GM12878 (cell line): ENCODE measurements around the gene CROT. TPM values are rescaled to one million over a fixed set of nuclear protein-coding genes. Genes with fewer than 3 reads are reported as not detected.

Experiments
- ATF7 ChIP-seq: fragments of 450-650 bp; IDR thresholded peaks from 2 replicates; pipeline ENCODE4 v1.6.1; 2016; ENCODE audit warnings: low read depth, mild to moderate bottlenecking
- BACH1 ChIP-seq: fragments of 450-650 bp; IDR thresholded peaks from 2 replicates; pipeline ENCODE4 v1.6.1; 2017; ENCODE audit warnings: mild to moderate bottlenecking, borderline replicate concordance
- CBX3 ChIP-seq: fragments of 200-600 bp; sonication (generic); IDR thresholded peaks from 2 replicates; pipeline ENCODE4 v1.6.1; 2016; ENCODE audit warnings: low read depth, borderline replicate concordance
- CREB1 ChIP-seq: IDR thresholded peaks from 2 replicates; pipeline ENCODE4 v1.6.1; 2012; ENCODE audit warnings: low read depth, mild to moderate bottlenecking, inconsistent platforms
- CREM ChIP-seq: IDR thresholded peaks from 2 replicates; pipeline ENCODE4 v1.6.1; 2014; ENCODE audit warnings: antibody characterized with exemption, low read depth
- EED ChIP-seq: sonication (generic); IDR thresholded peaks from 2 replicates; pipeline ENCODE4 v1.6.1; 2016; ENCODE audit warnings: antibody characterized with exemption, low read depth
- HCFC1 ChIP-seq: fragments of 150-350 bp; IDR thresholded peaks from 2 replicates; pipeline ENCODE4 v1.6.1; 2014; ENCODE audit warnings: low read length
- IKZF1 ChIP-seq: fragments of 450-650 bp; conservative IDR thresholded peaks from 2 replicates; pipeline ENCODE4 v1.6.1; 2017; ENCODE audit warnings: antibody characterized with exemption, mild to moderate bottlenecking
- KAT2A ChIP-seq: conservative IDR thresholded peaks from 2 replicates; pipeline ENCODE4 v1.6.1; 2011; ENCODE audit warnings: low read depth, low read length; ENCODE audit not compliant: control insufficient read depth
- LARP7 ChIP-seq: fragments of 450-650 bp; IDR thresholded peaks from 2 replicates; pipeline ENCODE4 v1.6.1; 2017; ENCODE audit warnings: mild to moderate bottlenecking
- MEF2B ChIP-seq: fragments of 450-650 bp; IDR thresholded peaks from 2 replicates; pipeline ENCODE4 v1.6.1; 2018; ENCODE audit warnings: mild to moderate bottlenecking, moderate library complexity; ENCODE audit not compliant: partially characterized antibody, poor library complexity, severe bottlenecking
- NFYB ChIP-seq: IDR thresholded peaks from 2 replicates; pipeline ENCODE4 v1.6.1; 2011; ENCODE audit warnings: low read depth, mild to moderate bottlenecking, low read length, improper control_type of control experiment, moderate library complexity; ENCODE audit not compliant: insufficient read depth
- NR2C1 ChIP-seq: fragments of 450-650 bp; IDR thresholded peaks from 2 replicates; pipeline ENCODE4 v1.6.1; 2017; ENCODE audit warnings: antibody characterized with exemption, mild to moderate bottlenecking, moderate library complexity
- NR2F1 ChIP-seq: fragments of 450-650 bp; conservative IDR thresholded peaks from 2 replicates; pipeline ENCODE4 v1.6.1; 2017; ENCODE audit warnings: mild to moderate bottlenecking
- PBX3 ChIP-seq: IDR thresholded peaks from 2 replicates; pipeline ENCODE4 v1.6.1; 2011; ENCODE audit warnings: mild to moderate bottlenecking, low read depth, low read length, moderate library complexity; ENCODE audit not compliant: insufficient replicate concordance
- RFX5 ChIP-seq: IDR thresholded peaks from 2 replicates; pipeline ENCODE4 v1.6.1; 2011; ENCODE audit warnings: low read depth, low read length, improper control_type of control experiment
- SUZ12 ChIP-seq: fragments of 200-600 bp; sonication (generic); IDR thresholded peaks from one replicate; pipeline ENCODE4 v1.6.1; 2018; ENCODE audit warnings: antibody characterized with exemption, mild to moderate bottlenecking; ENCODE audit not compliant: unreplicated experiment
- ZNF207 ChIP-seq: fragments of 450-650 bp; IDR thresholded peaks from 2 replicates; pipeline ENCODE4 v1.6.1; 2014; ENCODE audit warnings: antibody characterized with exemption, mild to moderate bottlenecking, borderline replicate concordance
- polyA plus RNA-seq, 11 experiments: library from polyadenylated mRNA; depleted of rRNA in 4 of 11; unstranded in 6 of 11; stranded (reverse) in 5 of 11; fragments of >200 nt; fragmentation: Nextera tagmentation in 4 of 11; fragmentation: Illumina TruSeq in 1 of 11; extraction: Ambion mirVana in 4 of 11; extraction: Trizol in 1 of 11; gene quantifications; 1 replicate in 1 of 11; 2 replicates in 10 of 11; pipeline versions ENCODE4 v1.2.1 to v1.2.3, GENCODE V29; 2011 to 2016; ENCODE audit warnings: inconsistent platforms in 2 of 11, missing spikeins in 2 of 11, low read depth in 1 of 11
- total RNA-seq, 4 experiments: library from RNA; depleted of rRNA in 3 of 4; stranded (reverse); fragments of >200 nt in 3 of 4; fragmentation: Illumina TruSeq in 1 of 4; extraction: Trizol in 1 of 4; gene quantifications; 2 replicates each; pipeline versions ENCODE4 v1.2.1 to v1.2.3, GENCODE V29; 2013 to 2021
- TF ChIP-seq, protein P1 (sequence below): fragments of 450-650 bp; IDR thresholded peaks from 2 replicates; pipeline ENCODE4 v1.6.1; 2017; ENCODE audit warnings: low read depth, mild to moderate bottlenecking, moderate library complexity
- TF ChIP-seq, protein P2 (sequence below): fragments of 450-650 bp; IDR thresholded peaks from 2 replicates; pipeline ENCODE4 v1.6.1; 2014; ENCODE audit warnings: mild to moderate bottlenecking
- TF ChIP-seq, protein P3 (sequence below): fragments of 450-650 bp; IDR thresholded peaks from 2 replicates; pipeline ENCODE4 v1.6.1; 2017; ENCODE audit warnings: mild to moderate bottlenecking, moderate library complexity

The CROT gene
- total and polyA plus RNA-seq, 10 of the 15 experiments (the other 5 are each of a cell fraction or from before 2014, with no cell fraction given) = 5.5 to 15.9 (median 12.1) TPM

DNA sequence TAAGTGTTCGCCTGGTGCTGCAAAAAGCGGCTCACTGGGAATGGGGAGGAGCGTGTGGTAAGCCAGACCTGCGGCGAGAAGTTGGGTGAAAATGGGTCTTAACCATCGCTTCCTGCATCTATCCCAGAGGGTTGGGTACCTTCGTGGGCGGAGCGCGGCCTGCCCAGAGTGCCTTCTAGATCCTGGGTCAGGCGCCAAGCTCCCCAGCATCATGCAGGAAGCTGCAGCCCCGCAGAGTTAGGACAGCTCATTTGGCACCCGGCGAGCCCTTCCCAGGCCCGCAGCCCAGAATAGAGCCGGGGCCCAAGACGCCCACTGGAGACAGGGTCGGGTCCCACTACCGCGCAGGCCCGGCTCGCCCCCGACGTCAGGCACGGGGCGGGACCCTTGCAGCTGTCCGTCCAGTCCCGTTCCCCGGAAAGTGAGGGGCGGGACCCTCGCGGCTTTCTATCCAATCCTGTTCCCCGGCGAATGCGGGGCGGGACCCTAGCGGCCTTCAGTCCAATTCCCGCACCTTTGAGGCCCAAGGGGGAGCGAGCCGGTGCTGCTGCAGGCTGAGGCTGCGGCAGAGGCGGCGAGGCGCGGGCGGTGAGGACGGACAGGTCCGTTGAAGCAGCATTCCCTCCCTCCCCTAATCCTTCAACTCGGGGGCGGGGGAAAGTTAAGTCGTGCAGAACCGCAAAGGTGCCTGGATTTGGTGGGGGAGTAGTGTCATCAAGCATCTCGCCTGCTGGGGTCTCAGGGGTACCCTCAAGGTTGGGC lies at the start of gene CROT (continued):
- peak; percentile 36 for TF ChIP-seq MEF2B
- TF ChIP-seq, protein P1, sequence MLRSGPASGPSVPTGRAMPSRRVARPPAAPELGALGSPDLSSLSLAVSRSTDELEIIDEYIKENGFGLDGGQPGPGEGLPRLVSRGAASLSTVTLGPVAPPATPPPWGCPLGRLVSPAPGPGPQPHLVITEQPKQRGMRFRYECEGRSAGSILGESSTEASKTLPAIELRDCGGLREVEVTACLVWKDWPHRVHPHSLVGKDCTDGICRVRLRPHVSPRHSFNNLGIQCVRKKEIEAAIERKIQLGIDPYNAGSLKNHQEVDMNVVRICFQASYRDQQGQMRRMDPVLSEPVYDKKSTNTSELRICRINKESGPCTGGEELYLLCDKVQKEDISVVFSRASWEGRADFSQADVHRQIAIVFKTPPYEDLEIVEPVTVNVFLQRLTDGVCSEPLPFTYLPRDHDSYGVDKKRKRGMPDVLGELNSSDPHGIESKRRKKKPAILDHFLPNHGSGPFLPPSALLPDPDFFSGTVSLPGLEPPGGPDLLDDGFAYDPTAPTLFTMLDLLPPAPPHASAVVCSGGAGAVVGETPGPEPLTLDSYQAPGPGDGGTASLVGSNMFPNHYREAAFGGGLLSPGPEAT = peak; percentile 58; the same call in 1 of the 2 replicates
- no peak for TF ChIP-seq ZNF207
- TF ChIP-seq KAT2A = no peak
- peak; percentile 47; the same call in 1 of the 2 replicates for TF ChIP-seq RFX5
- TF ChIP-seq IKZF1 = peak; percentile 86
- peak; percentile 78; the same call in 1 of the 2 replicates for TF ChIP-seq CREB1
- TF ChIP-seq CBX3 = no peak
- TF ChIP-seq, protein P2, sequence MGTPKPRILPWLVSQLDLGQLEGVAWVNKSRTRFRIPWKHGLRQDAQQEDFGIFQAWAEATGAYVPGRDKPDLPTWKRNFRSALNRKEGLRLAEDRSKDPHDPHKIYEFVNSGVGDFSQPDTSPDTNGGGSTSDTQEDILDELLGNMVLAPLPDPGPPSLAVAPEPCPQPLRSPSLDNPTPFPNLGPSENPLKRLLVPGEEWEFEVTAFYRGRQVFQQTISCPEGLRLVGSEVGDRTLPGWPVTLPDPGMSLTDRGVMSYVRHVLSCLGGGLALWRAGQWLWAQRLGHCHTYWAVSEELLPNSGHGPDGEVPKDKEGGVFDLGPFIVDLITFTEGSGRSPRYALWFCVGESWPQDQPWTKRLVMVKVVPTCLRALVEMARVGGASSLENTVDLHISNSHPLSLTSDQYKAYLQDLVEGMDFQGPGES = peak; percentile 66
- peak; percentile 21; the same call in 1 of the 2 replicates for TF ChIP-seq NR2F1
- TF ChIP-seq CREM = peak; percentile 76; the same call in 1 of the 2 replicates
- TF ChIP-seq LARP7 = peak; percentile 40; the same call in 1 of the 2 replicates
- peak; percentile 67 for TF ChIP-seq EED
- TF ChIP-seq SUZ12 = no peak
- TF ChIP-seq, protein P3, sequence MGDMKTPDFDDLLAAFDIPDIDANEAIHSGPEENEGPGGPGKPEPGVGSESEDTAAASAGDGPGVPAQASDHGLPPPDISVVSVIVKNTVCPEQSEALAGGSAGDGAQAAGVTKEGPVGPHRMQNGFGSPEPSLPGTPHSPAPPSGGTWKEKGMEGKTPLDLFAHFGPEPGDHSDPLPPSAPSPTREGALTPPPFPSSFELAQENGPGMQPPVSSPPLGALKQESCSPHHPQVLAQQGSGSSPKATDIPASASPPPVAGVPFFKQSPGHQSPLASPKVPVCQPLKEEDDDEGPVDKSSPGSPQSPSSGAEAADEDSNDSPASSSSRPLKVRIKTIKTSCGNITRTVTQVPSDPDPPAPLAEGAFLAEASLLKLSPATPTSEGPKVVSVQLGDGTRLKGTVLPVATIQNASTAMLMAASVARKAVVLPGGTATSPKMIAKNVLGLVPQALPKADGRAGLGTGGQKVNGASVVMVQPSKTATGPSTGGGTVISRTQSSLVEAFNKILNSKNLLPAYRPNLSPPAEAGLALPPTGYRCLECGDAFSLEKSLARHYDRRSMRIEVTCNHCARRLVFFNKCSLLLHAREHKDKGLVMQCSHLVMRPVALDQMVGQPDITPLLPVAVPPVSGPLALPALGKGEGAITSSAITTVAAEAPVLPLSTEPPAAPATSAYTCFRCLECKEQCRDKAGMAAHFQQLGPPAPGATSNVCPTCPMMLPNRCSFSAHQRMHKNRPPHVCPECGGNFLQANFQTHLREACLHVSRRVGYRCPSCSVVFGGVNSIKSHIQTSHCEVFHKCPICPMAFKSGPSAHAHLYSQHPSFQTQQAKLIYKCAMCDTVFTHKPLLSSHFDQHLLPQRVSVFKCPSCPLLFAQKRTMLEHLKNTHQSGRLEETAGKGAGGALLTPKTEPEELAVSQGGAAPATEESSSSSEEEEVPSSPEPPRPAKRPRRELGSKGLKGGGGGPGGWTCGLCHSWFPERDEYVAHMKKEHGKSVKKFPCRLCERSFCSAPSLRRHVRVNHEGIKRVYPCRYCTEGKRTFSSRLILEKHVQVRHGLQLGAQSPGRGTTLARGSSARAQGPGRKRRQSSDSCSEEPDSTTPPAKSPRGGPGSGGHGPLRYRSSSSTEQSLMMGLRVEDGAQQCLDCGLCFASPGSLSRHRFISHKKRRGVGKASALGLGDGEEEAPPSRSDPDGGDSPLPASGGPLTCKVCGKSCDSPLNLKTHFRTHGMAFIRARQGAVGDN = peak; percentile 38; the same call in 1 of the 2 replicates
- TF ChIP-seq ATF7 = 0 out of 2 replicates have a peak, but pooled peaks have one; percentile 31
- TF ChIP-seq HCFC1 = no peak
- TF ChIP-seq PBX3 = peak; percentile 85
- TF ChIP-seq NR2C1 = 0 out of 2 replicates have a peak, but pooled peaks have one; percentile 37
- TF ChIP-seq NFYB = peak; percentile 93
- TF ChIP-seq BACH1 = peak; percentile 48; the same call in 1 of the 2 replicates
